NOMO-1 treated with dmso at 0.1 percent for 144 hours (cell line): ENCODE data around the gene REC8.
"Not testable (repeated sequence)": the region's sequence is repeated elsewhere in the genome, so short reads cannot be mapped to it uniquely, and the experiment has no call there.

ENCODE experiments used
- DNase-seq: peaks from one replicate; lab custom pipeline; 2025; ENCODE audit not compliant: unreplicated experiment; lab: John Stamatoyannopoulos, UW

Gene REC8

GRCh38 chr14:24197056-24197450 lies 25.2 kb downstream of the REC8 start:
- DNase-seq = no peak

- no peak for DNase-seq
Observed at GRCh38 chr14:24198814-24199524, 27.1 kb downstream of the REC8 start.

- DNase-seq = not testable (repeated sequence)
Observed at GRCh38 chr14:24202538-24202937, 30.7 kb downstream of the REC8 start.

DNA sequence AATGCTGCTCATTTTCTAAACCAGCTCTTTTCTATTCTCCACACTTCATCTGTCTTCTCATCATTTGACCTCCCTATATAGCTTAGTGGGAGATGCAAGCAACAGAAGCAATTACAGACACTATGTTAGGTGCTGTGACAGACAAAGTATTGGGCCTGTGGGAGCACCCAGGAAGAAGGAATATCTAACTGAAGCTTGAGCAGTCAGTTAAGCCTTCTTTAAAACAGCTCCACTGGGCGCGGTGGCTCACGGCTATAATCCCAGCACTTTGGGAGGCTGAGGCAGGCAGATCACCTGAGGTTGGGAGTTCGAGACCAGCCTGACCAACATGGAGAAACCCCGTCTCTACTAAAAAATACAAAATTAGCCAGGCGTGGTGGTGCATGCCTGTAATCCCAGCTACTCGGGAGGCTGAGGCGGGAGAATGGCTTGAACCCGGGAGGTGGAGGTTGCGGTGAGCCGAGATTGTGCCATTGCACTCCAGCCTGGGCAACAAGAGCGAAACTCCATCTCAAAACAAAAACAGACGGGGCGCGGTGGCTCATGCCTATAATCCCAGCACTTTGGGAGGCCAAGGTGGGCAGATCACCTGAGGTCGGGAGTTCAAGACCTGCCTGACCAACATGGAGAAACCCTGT lies 31.5 kb downstream of the REC8 start:
- not testable (repeated sequence) for DNase-seq

GRCh38 chr14:24204163-24205146 lies 32.6 kb downstream of the REC8 start:
- no peak for DNase-seq

- DNase-seq = no peak
Observed at GRCh38 chr14:24206260-24207103, 34.6 kb downstream of the REC8 start.

- DNase-seq = no peak
Observed at GRCh38 chr14:24207104-24207551, 35.2 kb downstream of the REC8 start.

GRCh38 chr14:24207625-24208024 lies 35.7 kb downstream of the REC8 start:
- DNase-seq = no peak

DNA sequence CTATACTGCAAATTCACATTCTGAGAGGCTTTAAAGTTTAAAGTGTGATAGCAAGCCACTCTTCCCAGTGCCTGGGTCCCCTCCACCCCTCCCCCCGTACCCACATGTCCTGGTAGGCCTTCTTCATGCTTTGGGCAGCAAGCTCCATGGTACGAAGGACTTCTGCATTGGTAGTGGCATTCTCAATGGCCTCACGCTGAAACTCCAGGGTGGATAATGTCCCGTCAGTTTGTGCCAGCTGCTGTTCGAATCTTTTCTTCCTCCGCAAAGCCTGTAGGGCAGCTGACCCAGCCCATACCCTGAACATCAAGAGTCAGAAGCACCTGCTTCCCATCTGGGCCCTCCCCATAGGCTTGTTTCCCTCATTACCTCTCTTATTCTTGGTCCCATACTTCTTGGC lies 39.4 kb downstream of the REC8 start:
- DNase-seq = no peak

GRCh38 chr14:24212924-24213865 lies 41.3 kb downstream of the REC8 start, which contains the start of gene CHMP4A:
TSS of gene CHMP4A (minus strand) at chr14:24213488. CDS start at chr14:24213439, 49 bp downstream.
- peak; percentile 95 for DNase-seq

DNA sequence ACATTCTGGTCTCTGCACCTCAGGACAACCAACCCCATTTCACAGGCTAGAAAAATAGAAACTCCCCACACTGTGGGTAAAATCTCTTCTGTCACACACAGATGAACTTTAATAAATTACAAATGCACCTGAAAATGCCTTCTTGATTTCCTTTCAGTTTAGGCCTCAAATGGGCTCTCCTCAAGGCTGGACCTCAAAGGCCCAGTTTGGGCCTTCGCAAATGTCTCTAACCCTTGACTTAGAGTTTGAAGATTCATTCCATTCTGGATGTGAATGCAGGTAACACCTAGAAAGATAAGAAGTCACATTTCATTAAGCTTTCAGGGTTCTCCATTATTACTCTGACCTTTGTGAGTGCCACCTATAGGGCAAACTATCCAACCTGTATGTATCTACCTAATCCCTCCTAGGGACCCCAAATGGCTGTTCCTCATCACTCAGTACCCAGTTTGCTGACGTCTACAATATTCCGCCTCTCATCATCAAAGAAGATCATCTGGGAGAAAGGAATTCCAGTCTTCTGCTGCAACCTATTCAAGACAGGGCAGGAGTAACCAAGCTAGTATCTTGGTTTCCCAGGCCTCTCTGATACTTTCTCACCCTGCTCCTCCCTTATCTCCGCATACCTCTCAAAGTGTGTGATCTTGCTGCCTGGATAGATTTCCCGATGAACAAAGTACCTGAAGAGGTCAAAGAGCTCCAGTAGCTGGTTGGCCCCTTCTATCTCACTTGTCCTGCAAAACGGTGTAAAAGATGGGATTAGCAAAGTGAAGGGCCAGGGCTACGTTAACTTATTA lies 42.2 kb downstream of the REC8 start:
- no peak for DNase-seq

- DNase-seq = peak; percentile 88
Observed at GRCh38 chr14:24215495-24216344, 43.8 kb downstream of the REC8 start, which contains the start of gene MDP1. TSS of gene MDP1 (minus strand) at chr14:24216066. CDS start at chr14:24215955, 111 bp downstream.

GRCh38 chr14:24216345-24216699 lies 44.4 kb downstream of the REC8 start:
- DNase-seq = no peak

GRCh38 chr14:24216876-24217275 lies 45.0 kb downstream of the REC8 start:
- not testable (repeated sequence) for DNase-seq

DNA sequence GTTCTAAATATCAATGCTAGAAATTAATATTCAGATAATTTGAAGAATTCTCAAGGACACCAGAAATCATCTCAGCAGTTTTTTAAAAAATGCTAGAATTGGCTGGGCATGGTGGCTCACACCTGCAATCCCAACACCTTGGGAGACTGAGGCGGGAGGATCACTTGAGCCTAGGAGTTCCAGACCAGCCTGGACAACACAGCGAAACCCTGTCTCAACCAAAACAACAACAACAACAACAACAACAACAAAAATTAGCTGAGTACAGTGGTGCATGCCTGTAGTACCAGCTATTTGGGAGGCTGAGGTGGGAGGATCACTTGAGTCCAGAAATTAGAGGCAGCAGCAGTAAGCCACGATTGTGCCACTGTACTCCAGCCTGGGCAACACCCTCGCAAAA lies 47.2 kb downstream of the REC8 start:
- no peak for DNase-seq

DNA sequence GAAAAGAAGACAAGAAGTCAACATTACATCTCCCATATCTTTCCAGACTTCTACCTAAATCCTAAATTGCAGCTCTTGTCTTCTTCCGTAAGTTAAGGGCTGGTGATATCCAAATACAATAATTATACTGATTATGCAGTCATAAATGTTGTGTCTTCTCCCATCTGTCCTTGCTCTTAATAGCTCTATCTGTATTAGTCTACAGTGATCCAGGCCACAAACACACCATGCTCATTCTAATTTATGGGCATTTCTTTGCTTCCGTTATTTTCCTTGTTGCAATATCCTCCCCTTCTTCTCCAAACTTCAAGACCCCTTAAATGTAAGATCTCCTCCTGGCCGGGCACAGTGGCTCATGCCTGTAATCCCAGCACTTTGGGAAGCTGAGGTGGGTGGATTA lies 47.6 kb downstream of the REC8 start:
- DNase-seq = no peak

DNA sequence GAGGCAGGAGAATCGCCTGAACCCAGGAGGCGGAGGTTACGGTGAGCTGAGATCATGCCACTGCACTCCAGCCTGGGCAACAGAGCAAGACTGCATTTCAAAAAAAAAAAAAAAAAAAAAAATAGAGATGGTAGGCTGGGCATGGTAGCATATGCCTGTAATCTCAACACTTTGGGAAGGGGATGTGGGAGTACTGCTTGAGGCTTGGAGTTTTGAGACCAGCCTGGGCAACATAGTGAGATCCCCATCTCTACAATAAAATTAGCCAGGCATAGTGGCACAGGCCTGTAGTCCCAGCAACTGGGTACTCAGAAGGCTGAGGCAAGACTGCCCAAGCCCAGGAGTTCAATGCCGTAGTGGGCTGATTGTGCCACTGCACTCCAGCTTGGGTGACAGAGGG lies 51.1 kb downstream of the REC8 start:
- DNase-seq = not testable (repeated sequence)
